H1 (cell line): ENCODE data around the gene CAPS. TPM values are rescaled to one million over a fixed set of nuclear protein-coding genes. Genes with fewer than 3 reads are reported as not detected.

Experiments used
- CTCF ChIA-PET: fragments of 300-600 bp; sonication (Branson Sonifier 250); formaldehyde crosslinking; loops from one replicate; lab custom pipeline; 2021; ENCODE audit not compliant: partially characterized antibody; lab: Charles Lee
- POLR2A ChIA-PET: fragments of 300-600 bp; sonication (Branson Sonifier 250); formaldehyde crosslinking; loops from one replicate; lab custom pipeline; 2021; ENCODE audit warnings: inconsistent platforms; ENCODE audit not compliant: partially characterized antibody; lab: Charles Lee
- DNase-seq, 2 experiments: peaks; one replicate each; pipeline versions ENCODE4 v3.0.0 to v3.0.0-alpha.2; 2010 to 2022; ENCODE audit warnings: low spot score in 2 of 2, low read depth in 1 of 2, mixed read lengths in 1 of 2
- FAIRE-seq: peaks from 2 replicates; lab custom pipeline; 2011; peaks lifted over from hg19 to GRCh38; lab: Jason Lieb, UNC
- H2AFZ ChIP-seq: 2 replicates; pipeline ENCODE4 v1.8.1; 2012; ENCODE audit warnings: low read length, inconsistent platforms
- H2AK5ac ChIP-seq: 2 replicates; pipeline ENCODE4 v1.6.1; 2013; ENCODE audit warnings: low read depth, low read length
- H2BK120ac ChIP-seq: replicated peaks from 2 replicates; pipeline ENCODE3; 2013; ENCODE audit warnings: low read depth, low read length, inconsistent platforms
- H2BK12ac ChIP-seq: 2 replicates; pipeline ENCODE4 v1.6.1; 2013; ENCODE audit warnings: low read depth, low read length
- H2BK15ac ChIP-seq: 2 replicates; pipeline ENCODE4 v1.6.1; 2013; ENCODE audit warnings: low read length
- H2BK20ac ChIP-seq: 2 replicates; pipeline ENCODE4 v1.6.1; 2013; ENCODE audit warnings: low read length
- H2BK5ac ChIP-seq: 2 replicates; pipeline ENCODE4 v1.6.1; 2013; ENCODE audit warnings: low read depth, low read length
- H3K14ac ChIP-seq: 2 replicates; pipeline ENCODE4 v1.6.1; 2013; ENCODE audit warnings: inconsistent platforms; ENCODE audit not compliant: insufficient read length
- H3K18ac ChIP-seq: 2 replicates; pipeline ENCODE4 v1.6.1; 2013; ENCODE audit warnings: low read length; ENCODE audit errors: extremely low read depth
- H3K23ac ChIP-seq: 2 replicates; pipeline ENCODE4 v1.6.1; 2013; ENCODE audit warnings: inconsistent platforms; ENCODE audit not compliant: insufficient read length
- H3K23me2 ChIP-seq: 2 replicates; pipeline ENCODE4 v1.6.1; 2013; ENCODE audit warnings: low read depth, low read length
- H3K27ac ChIP-seq: 2 replicates; pipeline ENCODE4 v1.6.1; 2011; ENCODE audit warnings: low read depth, low read length, inconsistent platforms
- H3K27me3 ChIP-seq, 4 experiments: replicated peaks in 1 of 4; 1 replicate in 1 of 4; 2 replicates in 3 of 4; pipeline versions ENCODE4 v1.6.1 to v1.8.1; 2011 to 2013; ENCODE audit warnings: low read length in 3 of 4, mild to moderate bottlenecking in 3 of 4, inconsistent platforms in 2 of 4, mixed read lengths in 2 of 4, moderate library complexity in 1 of 4; ENCODE audit not compliant: control insufficient read depth in 3 of 4, insufficient read depth in 3 of 4; ENCODE audit errors: extremely low read depth in 1 of 4
- H3K36me3 ChIP-seq, 4 experiments: 2 replicates each; pipeline versions ENCODE4 v1.6.1 to v1.8.1; 2011 to 2013; ENCODE audit warnings: mild to moderate bottlenecking in 4 of 4, low read length in 3 of 4, moderate library complexity in 2 of 4, control low read depth in 1 of 4, inconsistent platforms in 1 of 4; ENCODE audit not compliant: insufficient read depth in 4 of 4, control insufficient read depth in 2 of 4
- H3K4ac ChIP-seq: replicated peaks from 2 replicates; pipeline ENCODE3; 2013; ENCODE audit warnings: low read length, low read depth, mixed read lengths, inconsistent platforms; ENCODE audit not compliant: insufficient read length
- H3K4me1 ChIP-seq, 4 experiments: replicated peaks in 1 of 4; 1 replicate in 1 of 4; 2 replicates in 3 of 4; pipeline versions ENCODE4 v1.6.1 to v1.8.1; 2011 to 2013; ENCODE audit warnings: low read length in 3 of 4, inconsistent platforms in 2 of 4, mixed read lengths in 1 of 4; ENCODE audit not compliant: insufficient read depth in 4 of 4, control insufficient read depth in 3 of 4
- H3K4me2 ChIP-seq, 2 experiments: 2 replicates each; pipeline versions ENCODE4 v1.6.1 to v1.8.1; 2011 to 2013; ENCODE audit warnings: low read depth in 2 of 2, low read length in 2 of 2, control low read depth in 1 of 2, inconsistent platforms in 1 of 2, mild to moderate bottlenecking in 1 of 2; ENCODE audit not compliant: insufficient read depth in 1 of 2
- H3K4me3 ChIP-seq, 4 experiments: fragments of 200-600, 300-600 bp in 1 of 4; sonication (generic), shearing (Covaris generic), sonication (Bioruptor Twin) in 1 of 4; 2 replicates each; pipeline versions ENCODE4 v1.5.1 to v1.8.1; 2011 to 2016; ENCODE audit warnings: low read length in 4 of 4, low read depth in 3 of 4, control low read depth in 2 of 4, inconsistent platforms in 2 of 4, mild to moderate bottlenecking in 2 of 4, mixed read lengths in 1 of 4, moderate library complexity in 1 of 4; ENCODE audit not compliant: insufficient read depth in 2 of 4; ENCODE audit errors: extremely low read depth in 1 of 4
- H3K56ac ChIP-seq: replicated peaks from 2 replicates; pipeline ENCODE3; 2013; ENCODE audit warnings: low read depth, mild to moderate bottlenecking, mixed read lengths, low read length, inconsistent platforms; ENCODE audit not compliant: insufficient read length
- H3K79me1 ChIP-seq: 2 replicates; pipeline ENCODE4 v1.6.1; 2013; ENCODE audit warnings: low read depth, low read length, control low read depth
- H3K79me2 ChIP-seq, 2 experiments: 2 replicates each; pipeline versions ENCODE4 v1.6.1 to v1.8.1; 2012 to 2013; ENCODE audit warnings: low read length in 2 of 2, mild to moderate bottlenecking in 2 of 2, inconsistent platforms in 1 of 2; ENCODE audit not compliant: insufficient read depth in 2 of 2, control insufficient read depth in 1 of 2
- H3K9ac ChIP-seq, 4 experiments: replicated peaks in 1 of 4; 1 replicate in 1 of 4; 2 replicates in 3 of 4; pipeline versions ENCODE4 v1.6.1 to v1.8.1; 2011 to 2013; ENCODE audit warnings: low read depth in 3 of 4, low read length in 3 of 4, control low read depth in 2 of 4, mild to moderate bottlenecking in 2 of 4, moderate library complexity in 2 of 4, inconsistent platforms in 1 of 4; ENCODE audit errors: extremely low read depth in 1 of 4
- H3K9me3 ChIP-seq, 2 experiments: 2 replicates each; pipeline versions ENCODE4 v1.6.1 to v1.8.1; 2012 to 2013; ENCODE audit warnings: mild to moderate bottlenecking in 2 of 2, moderate library complexity in 2 of 2, control low read depth in 1 of 2, inconsistent platforms in 1 of 2, low read depth in 1 of 2, low read length in 1 of 2, mixed read lengths in 1 of 2; ENCODE audit not compliant: insufficient read depth in 2 of 2
- H4K20me1 ChIP-seq, 2 experiments: replicated peaks in 1 of 2; 2 replicates each; pipeline versions ENCODE3 to v1.8.1; 2011 to 2013; ENCODE audit warnings: inconsistent platforms in 2 of 2, low read length in 2 of 2, mild to moderate bottlenecking in 1 of 2; ENCODE audit not compliant: insufficient read depth in 2 of 2, control insufficient read depth in 1 of 2
- H4K5ac ChIP-seq: 2 replicates; pipeline ENCODE4 v1.6.1; 2013; ENCODE audit warnings: low read length, low read depth, mixed read lengths, inconsistent platforms; ENCODE audit not compliant: insufficient read length
- H4K8ac ChIP-seq: 2 replicates; pipeline ENCODE4 v1.8.0; 2013; ENCODE audit warnings: mild to moderate bottlenecking, moderate library complexity, low read length, inconsistent platforms; ENCODE audit not compliant: insufficient read depth; ENCODE audit errors: extremely low read depth
- H4K91ac ChIP-seq: replicated peaks from 2 replicates; pipeline ENCODE3; 2013; ENCODE audit warnings: low read length, mixed read lengths, inconsistent platforms; ENCODE audit not compliant: insufficient read length
- BRCA1 ChIP-seq: IDR thresholded peaks from 2 replicates; pipeline ENCODE4 v1.6.1; 2012; ENCODE audit warnings: low read depth, low read length, improper control_type of control experiment
- RNF2 ChIP-seq: fragments of 200-900, 300-1000 bp; sonication (generic); IDR thresholded peaks from 2 replicates; pipeline ENCODE4 v1.7.1; 2016; ENCODE audit warnings: borderline replicate concordance, low read depth, mild to moderate bottlenecking, antibody characterized with exemption, low read length; ENCODE audit not compliant: poor library complexity, severe bottlenecking; ENCODE audit errors: missing control alignments
- WGBS, 2 experiments: shearing (Covaris generic) in 1 of 2; methylation state at CpG; one replicate each; pipeline versions ENCODE4 v1.1.6 to v1.1.7; 2013 to 2015; ENCODE audit warnings: low lambda C conversion rate in 2 of 2, mixed read lengths in 2 of 2, inconsistent platforms in 1 of 2, low coverage in 1 of 2, missing lambda C conversion rate in 1 of 2; ENCODE audit not compliant: insufficient replicate concordance in 2 of 2, insufficient coverage in 1 of 2, insufficient read length in 1 of 2; ENCODE audit errors: extremely low coverage in 1 of 2, missing lambda C conversion rate in 1 of 2; 5-methylcytosine and 5-hydroxymethylcytosine counted together
- polyA plus RNA-seq, 7 experiments: library from polyadenylated mRNA; depleted of rRNA in 3 of 7; stranded (reverse) in 5 of 7; unstranded in 2 of 7; fragments of >200 nt in 5 of 7; fragments of 200-250 nt in 2 of 7; gene quantifications; 1 replicate in 5 of 7; 2 replicates in 1 of 7; 4 replicates in 1 of 7; pipeline versions ENCODE4 v1.2.1 to v1.2.3, GENCODE V29; 2011 to 2013; ENCODE audit warnings: missing spikeins in 2 of 7, mixed read lengths in 2 of 7
- total RNA-seq: library from RNA; stranded (reverse); fragmentation: NEBNext Ultra II Directional; extraction: Animal tissue kit (Norgen Biotek cat#: 25700); gene quantifications from 2 replicates; pipeline ENCODE4 v1.2.1, GENCODE V29; 2021

Gene CAPS
- total and polyA plus RNA-seq, 2 of the 8 experiments (the other 6 are each of a cell fraction or from before 2014, with no cell fraction given): 2.1 to 2.4 TPM

DNA sequence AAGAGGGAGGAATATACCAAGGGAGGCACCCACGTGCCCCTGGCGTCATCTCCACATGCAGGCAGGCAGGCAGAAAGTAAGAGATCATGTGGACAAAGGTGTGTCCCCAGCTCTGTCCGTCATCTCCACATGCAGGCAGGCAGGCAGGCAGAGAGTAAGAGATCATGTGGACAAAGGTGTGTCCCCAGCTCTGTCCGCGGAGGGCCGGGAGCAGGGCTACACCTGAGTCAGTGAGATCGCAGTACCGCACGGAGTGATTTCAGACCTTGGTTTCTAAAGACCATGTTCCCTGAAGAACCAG is 22.2 kb downstream of the CAPS start:
- Histone ChIP-seq H3K9ac (no peak overlapping the region), H3K4me1 (no peaks in the 10 kb centered on the region; a peak in 1 of 7 replicates), H3K9me3 (no peaks in the 10 kb centered on the region), H2AFZ (no peak overlapping the region), H2BK15ac (no peak overlapping the region), H3K23me2 (no peaks in the 10 kb centered on the region), H4K8ac (no peak overlapping the region), H2BK20ac (no peak overlapping the region), H3K14ac (no peak overlapping the region), H3K4ac (no peak overlapping the region), H2BK12ac (no peak overlapping the region), H3K18ac (no peak overlapping the region), H4K5ac (no peak overlapping the region), H4K91ac (no peak overlapping the region), H3K27ac (no peak overlapping the region), H3K79me1 (peaks cover 18% of the 10 kb centered on the region), H3K27me3 (no peaks in the 10 kb centered on the region), H3K36me3 (peaks cover 0 to 27% (median 12%) of the 10 kb centered on the region in 4 experiments; a peak in 6 of 8 replicates), H3K4me2 (no peak overlapping the region), H4K20me1 (peaks cover 10 to 21% of the 10 kb centered on the region in 2 experiments), H3K79me2 (peaks cover 0 to 13% of the 10 kb centered on the region in 2 experiments; a peak in 1 of 4 replicates), H3K23ac (no peak overlapping the region), H3K56ac (no peak overlapping the region), H2BK120ac (no peak overlapping the region), H2BK5ac (peak overlapping the region; percentile 66; the same call in 1 of the 2 replicates), H2AK5ac (no peak overlapping the region), H3K4me3 (no peak overlapping the region)
- ChIA-PET POLR2A (no interaction called here), CTCF (interaction anchor here (0.8 to 4.2 kb wide), 8 partner anchors 11 to 87 kb away, joined by 3 to 11 read pairs (median 4); no protein-coding TSS in a partner anchor)
- 88% methylated on average over 9 of the region's 9 CpGs; no CpG with 5 or more reads in 1 of the 2 experiments for WGBS, 2 experiments
- no peak for FAIRE-seq
- no peak for DNase-seq
- TF ChIP-seq RNF2 (no peak), BRCA1 (no peak)
